K562 (cell line): ENCODE results near the gene IQCK. TPM values are rescaled to one million over a fixed set of nuclear protein-coding genes. Genes with fewer than 3 reads are reported as not detected.

Experiments used
- ATAC-seq: fragments of 200-7000 bp; cut with Tn5 transposase; 3 replicates; pipeline ENCODE4 v1.9.1; 2020; ENCODE audit warnings: moderate library complexity
- BruUV-seq: library from RNA; stranded (reverse); fragments of 400-500 nt; replicated peaks from 2 replicates; lab custom pipeline; 2021; lab: Mats Ljungman, UMichigan
- CTCF ChIA-PET: fragments of 300-600 bp; formaldehyde crosslinking; extraction: SDS; loops from one replicate; lab custom pipeline; 2021; ENCODE audit warnings: low intra/inter-chr PET ratio; lab: Yijun Ruan, JAX
- POLR2A ChIA-PET: fragments of 300-600, 350-650 bp; sonication (Branson Sonifier 250); formaldehyde crosslinking; extraction: SDS; loops from one replicate; lab custom pipeline; 2021; ENCODE audit warnings: antibody characterized with exemption, inconsistent platforms; lab: Yijun Ruan, JAX
- DNase-seq, 4 experiments: peaks; one replicate each; pipeline versions ENCODE4 v3.0.0 to v3.0.0-alpha.2; 2011 to 2018; ENCODE audit warnings: low spot score in 3 of 4, mixed read lengths in 3 of 4; ENCODE audit errors: extremely low read depth in 1 of 4
- FAIRE-seq: peaks from 2 replicates; lab custom pipeline; 2011; peaks lifted over from hg19 to GRCh38; lab: Jason Lieb, UNC
- H2AFZ ChIP-seq: 2 replicates; pipeline ENCODE4 v1.6.0; 2011; ENCODE audit warnings: low read depth, low read length, control low read depth, inconsistent platforms
- H3K27ac ChIP-seq: fragments of 200-600 bp; 3 replicates; pipeline ENCODE4 v1.8.0; 2011; ENCODE audit warnings: low read depth, mild to moderate bottlenecking, control low read depth, inconsistent platforms, low read length, moderate library complexity, mixed read lengths; ENCODE audit errors: extremely low read depth
- H3K27me3 ChIP-seq, 2 experiments: fragments of 300-600 bp in 1 of 2; 2 replicates in 1 of 2; 3 replicates in 1 of 2; pipeline versions ENCODE4 v1.6.0 to v1.8.0; 2011; ENCODE audit warnings: inconsistent platforms in 2 of 2, low read length in 2 of 2, mild to moderate bottlenecking in 1 of 2, mixed read lengths in 1 of 2, moderate library complexity in 1 of 2; ENCODE audit not compliant: control insufficient read depth in 2 of 2, insufficient read depth in 2 of 2
- H3K36me3 ChIP-seq: fragments of 300-600 bp; 3 replicates; pipeline ENCODE4 v1.8.0; 2011; ENCODE audit warnings: mild to moderate bottlenecking, low read length, inconsistent platforms; ENCODE audit not compliant: control insufficient read depth, insufficient read depth
- H3K4me1 ChIP-seq, 2 experiments: fragments of 200-600 bp in 1 of 2; replicated peaks in 1 of 2; 2 replicates in 1 of 2; 3 replicates in 1 of 2; pipeline versions ENCODE4 v1.5.1 to v1.8.0; 2011; ENCODE audit warnings: inconsistent platforms in 2 of 2, low read length in 2 of 2, mild to moderate bottlenecking in 1 of 2, mixed read lengths in 1 of 2, moderate library complexity in 1 of 2; ENCODE audit not compliant: control insufficient read depth in 2 of 2, insufficient read depth in 2 of 2
- H3K4me2 ChIP-seq: 2 replicates; pipeline ENCODE4 v1.6.1; 2011; ENCODE audit warnings: low read length, control low read depth, inconsistent platforms, mixed read lengths; ENCODE audit not compliant: insufficient read depth
- H3K4me3 ChIP-seq: fragments of 200-600 bp; sonication (generic), shearing (Covaris generic); 2 replicates; pipeline ENCODE4 v1.5.1; 2016; ENCODE audit warnings: control low read depth, inconsistent platforms
- H3K79me2 ChIP-seq: fragments of 200-600 bp; 3 replicates; pipeline ENCODE4 v1.8.0; 2011; ENCODE audit warnings: low read length, inconsistent platforms; ENCODE audit not compliant: control insufficient read depth, insufficient read depth
- H3K9ac ChIP-seq, 2 experiments: 2 replicates each; pipeline versions ENCODE4 v1.6.0 to v1.6.1; 2011; ENCODE audit warnings: low read depth in 2 of 2, low read length in 2 of 2, control low read depth in 1 of 2, inconsistent platforms in 1 of 2, mild to moderate bottlenecking in 1 of 2, mixed read lengths in 1 of 2; ENCODE audit not compliant: insufficient read depth in 1 of 2
- H3K9me1 ChIP-seq: one replicate; pipeline ENCODE4 v1.6.0; 2011; ENCODE audit warnings: inconsistent platforms, mild to moderate bottlenecking, low read length, moderate library complexity; ENCODE audit not compliant: control insufficient read depth, insufficient read depth
- H3K9me3 ChIP-seq: replicated peaks from 2 replicates; pipeline ENCODE4 v1.5.1; 2011; ENCODE audit warnings: low read depth, low read length, inconsistent platforms; ENCODE audit not compliant: control insufficient read depth, insufficient read depth
- H4K20me1 ChIP-seq: replicated peaks from 2 replicates; pipeline ENCODE4 v1.6.1; 2011; ENCODE audit warnings: low read length, inconsistent platforms, mixed read lengths; ENCODE audit not compliant: control insufficient read depth, insufficient read depth
- CREM ChIP-seq: IDR thresholded peaks from 2 replicates; pipeline ENCODE4 v1.6.1; 2014; ENCODE audit warnings: antibody characterized with exemption, low read depth
- FOXK1 ChIP-seq: sonication (generic); formaldehyde crosslinking; IDR thresholded peaks from 2 replicates; pipeline ENCODE4 v1.8.0; 2022; ENCODE audit warnings: missing genetic modification reagents, mild to moderate bottlenecking, borderline replicate concordance
- MGA ChIP-seq: fragments of 450-650 bp; IDR thresholded peaks from 2 replicates; pipeline ENCODE4 v1.6.1; 2016; ENCODE audit warnings: mild to moderate bottlenecking, moderate library complexity
- TEAD2 ChIP-seq: fragments of 450-650 bp; IDR thresholded peaks from 2 replicates; pipeline ENCODE4 v1.6.1; 2016; ENCODE audit warnings: missing genetic modification characterization, control low read depth, missing compliant biosample characterization
- ZNF280B ChIP-seq: fragments of 250-450 bp; sonication (Bioruptor Pico); IDR thresholded peaks from 2 replicates; pipeline ENCODE4 v1.5.1; 2021; ENCODE audit warnings: mild to moderate bottlenecking
- ZNF740 ChIP-seq, 3 experiments: fragments of 200-800 bp in 1 of 3; sonication (Bioruptor generic) in 1 of 3; sonication (generic) in 1 of 3; formaldehyde crosslinking in 1 of 3; IDR thresholded peaks; 2 replicates each; pipeline versions ENCODE4 v1.6.1 to v1.8.0; 2016 to 2022; ENCODE audit warnings: mild to moderate bottlenecking in 2 of 3, missing compliant biosample characterization in 2 of 3, missing genetic modification characterization in 2 of 3, missing genetic modification reagents in 1 of 3
- WGBS: fragments of 100-300 bp; shearing (Covaris generic); methylation state at CpG from one replicate; pipeline ENCODE4 v1.1.6; 2016; ENCODE audit warnings: low coverage, mixed read lengths; ENCODE audit not compliant: insufficient coverage; ENCODE audit errors: missing lambda C conversion rate; 5-methylcytosine and 5-hydroxymethylcytosine counted together
- in situ Hi-C: fragments of 300-500 bp; cut with MboI; formaldehyde crosslinking; loops from 4 replicates; pipeline ENCODE4 v1.15.0; 2018; ENCODE audit warnings: inconsistent platforms, mixed read lengths
- intact Hi-C: fragments of 100-400 bp; cut with micrococcal nuclease; formaldehyde crosslinking; loops from 2 replicates; pipeline ENCODE4 v1.14.2; 2022
- polyA plus RNA-seq, 8 experiments: library from polyadenylated mRNA; depleted of rRNA in 4 of 8; stranded (reverse) in 5 of 8; unstranded in 3 of 8; fragments of >200 nt; fragmentation: Nextera tagmentation in 2 of 8; fragmentation: Illumina TruSeq in 1 of 8; extraction: Ambion mirVana in 2 of 8; extraction: Trizol in 1 of 8; gene quantifications; 2 replicates each; pipeline versions ENCODE4 v1.2.1 to v1.2.3, GENCODE V29; 2011 to 2014; ENCODE audit warnings: inconsistent platforms in 1 of 8, missing spikeins in 1 of 8
- total RNA-seq, 7 experiments: library from RNA; depleted of rRNA in 6 of 7; stranded (reverse); fragments of >200 nt in 6 of 7; fragmentation: Illumina TruSeq in 2 of 7; extraction: Trizol in 2 of 7; gene quantifications; 2 replicates each; pipeline versions ENCODE4 v1.2.1 to v1.2.3, GENCODE V29; 2011 to 2021; ENCODE audit warnings: low replicate concordance in 1 of 7

IQCK gene
- total and polyA plus RNA-seq, 9 of the 15 experiments (the other 6 are each of a cell fraction or from before 2014, with no cell fraction given), result 5.2 to 12.2 (median 7.3) TPM

GRCh38 chr16:19704321-19705145 is 13.5 kb upstream of the IQCK start:
- Histone ChIP-seq H3K27me3 (no peaks in the 10 kb centered on the region), H3K4me3 (no peak overlapping the region), H3K4me1 (peaks cover 8 to 22% of the 10 kb centered on the region in 2 experiments; a peak in 4 of 5 replicates), H3K9me1 (peaks cover 2% of the 10 kb centered on the region), H3K9ac (no peak overlapping the region), H3K9me3 (no peaks in the 10 kb centered on the region), H4K20me1 (peaks cover 12% of the 10 kb centered on the region), H3K79me2 (peaks cover 17% of the 10 kb centered on the region), H3K36me3 (peaks cover 89% of the 10 kb centered on the region), H3K27ac (no peak overlapping the region), H2AFZ (no peak overlapping the region), H3K4me2 (no peak overlapping the region)
- WGBS, result 87% methylated on average over 14 of the region's 18 CpGs
- POLR2A ChIA-PET, result interaction anchor here (0.9 kb wide), 1 partner anchor 8 kb away, joined by 4 read pairs; no protein-coding TSS in a partner anchor
- intact Hi-C loops (no loop called here), in situ Hi-C loops (no loop called here)
- CTCF ChIA-PET, result no interaction called here
- BruUV-seq, result no TSS peak
- ATAC-seq (no peak), FAIRE-seq (no peak), DNase-seq (no peak)
- no peak for TF ChIP-seq FOXK1 (CRISPR knock-in tag)
- TF ChIP-seq ZNF740 (CRISPR knock-in tag; IDR thresholded peaks at IDR 0.05), result no peak
- TF ChIP-seq ZNF740 (tag; IDR thresholded peaks at IDR 0.05), result no peak
- TF ChIP-seq TEAD2 (tag), result no peak
- TF ChIP-seq ZNF280B (CRISPR knock-in tag), result no peak
- no peak for TF ChIP-seq CREM
- TF ChIP-seq MGA, result no peak
